Measurements from ENCODE around the gene ZFHX3.

ZFHX3 gene

GRCh38 chr16:73058221-73058615 lies 10.3 kb upstream of the ZFHX3 start:
- no peaks in the 10 kb centered on the region for H3K9me3 Mint-ChIP-seq
- H3K4me3 Mint-ChIP-seq: peak overlapping the region; percentile 70 to 97 (median 96)
- peaks cover 35% of the 10 kb centered on the region for H3K4me1 Mint-ChIP-seq
- peaks cover 42% of the 10 kb centered on the region for H3K27me3 Mint-ChIP-seq (ENCODE audit: low read depth)
- H3K27ac Mint-ChIP-seq: peak overlapping the region in 1 of 3 experiments; percentile 88
- no peaks in the 10 kb centered on the region for H3K36me3 Mint-ChIP-seq (ENCODE audit: low read depth)
- no peak for TF ChIP-seq CTCF (IDR thresholded peaks at IDR 0.05; ENCODE audit: unreplicated experiment in 3 of 3)

- peak; percentile 24 to 38 (median 33) for TF ChIP-seq CTCF (IDR thresholded peaks at IDR 0.05; ENCODE audit: unreplicated experiment in 3 of 3)
- H3K9me3 Mint-ChIP-seq: no peaks in the 10 kb centered on the region
- peak overlapping the region in 1 of 3 experiments; percentile 88 for H3K27ac Mint-ChIP-seq
- H3K27me3 Mint-ChIP-seq (ENCODE audit: low read depth): peaks cover 35% of the 10 kb centered on the region
- peaks cover 33% of the 10 kb centered on the region for H3K4me1 Mint-ChIP-seq
- H3K36me3 Mint-ChIP-seq (ENCODE audit: low read depth): no peaks in the 10 kb centered on the region
- H3K4me3 Mint-ChIP-seq: peak overlapping the region; percentile 70 to 97 (median 96)
These were observed 9.6 kb upstream of the ZFHX3 start for GRCh38 chr16:73057291-73058210.

- H3K27me3 Mint-ChIP-seq (ENCODE audit: low read depth): peaks cover 29% of the 10 kb centered on the region
- H3K4me3 Mint-ChIP-seq: peak overlapping the region in 1 of 3 experiments; percentile 97
- H3K4me1 Mint-ChIP-seq: peaks cover 26% of the 10 kb centered on the region
- no peak overlapping the region for H3K27ac Mint-ChIP-seq
- no peaks in the 10 kb centered on the region for H3K9me3 Mint-ChIP-seq
- no peaks in the 10 kb centered on the region for H3K36me3 Mint-ChIP-seq (ENCODE audit: low read depth)
- TF ChIP-seq CTCF (IDR thresholded peaks at IDR 0.05; ENCODE audit: unreplicated experiment in 3 of 3): no peak
These were observed 9.0 kb upstream of the ZFHX3 start for GRCh38 chr16:73056921-73057290.

- peaks cover 22% of the 10 kb centered on the region for H3K4me1 Mint-ChIP-seq
- peaks cover 24% of the 10 kb centered on the region for H3K27me3 Mint-ChIP-seq (ENCODE audit: low read depth)
- H3K27ac Mint-ChIP-seq: no peak overlapping the region
- TF ChIP-seq CTCF (IDR thresholded peaks at IDR 0.05; ENCODE audit: unreplicated experiment in 3 of 3): no peak
- H3K4me3 Mint-ChIP-seq: peak overlapping the region in 1 of 3 experiments; percentile 97
- no peaks in the 10 kb centered on the region for H3K36me3 Mint-ChIP-seq (ENCODE audit: low read depth)
- no peaks in the 10 kb centered on the region for H3K9me3 Mint-ChIP-seq
These were observed 8.5 kb upstream of the ZFHX3 start for GRCh38 chr16:73056448-73056847.

- Mint-ChIP-seq H3K36me3 (ENCODE audit: low read depth) (no peaks in the 10 kb centered on the region), H3K4me3 (peak overlapping the region in 1 of 3 experiments; percentile 97), H3K27me3 (ENCODE audit: low read depth) (peaks cover 11% of the 10 kb centered on the region), H3K9me3 (no peaks in the 10 kb centered on the region), H3K4me1 (peaks cover 11% of the 10 kb centered on the region), H3K27ac (no peak overlapping the region)
- TF ChIP-seq CTCF (IDR thresholded peaks at IDR 0.05; ENCODE audit: unreplicated experiment in 3 of 3): no peak
These were observed 7.0 kb upstream of the ZFHX3 start for GRCh38 chr16:73054813-73055482.

Data from nephron (organoid).